GM12891 (cell line): ENCODE data around the gene ICA1.

Source experiments
- POLR2AphosphoS5 ChIP-seq: IDR thresholded peaks from 2 replicates; pipeline ENCODE4 v1.6.1; 2011; ENCODE audit warnings: low read depth, low read length, control low read depth
- TAF1 ChIP-seq: IDR thresholded peaks from 2 replicates; pipeline ENCODE4 v1.6.1; 2011; ENCODE audit warnings: low read depth, low read length, control low read depth

DNA sequence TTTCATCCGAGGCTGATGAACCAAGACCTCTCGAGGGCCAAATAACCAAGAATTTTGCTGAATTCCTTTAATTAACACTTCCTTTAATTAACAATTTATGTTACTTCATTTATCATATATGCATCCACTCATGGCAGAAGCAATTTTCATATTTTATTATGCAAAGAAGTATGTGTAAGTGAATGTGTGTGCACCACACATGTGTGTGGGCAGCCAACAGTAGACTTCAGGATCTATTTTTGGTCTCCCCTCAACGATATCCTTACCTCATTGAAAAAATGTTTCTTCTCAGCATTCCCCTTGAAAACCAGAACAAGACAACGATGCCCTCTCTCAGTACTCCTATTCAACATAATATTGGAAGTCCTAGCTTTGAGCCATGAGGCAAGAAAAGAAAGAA lies 96.8 kb downstream of the ICA1 start:
- TF ChIP-seq POLR2AphosphoS5: no peak
- no peak for TF ChIP-seq TAF1
